ENCODE data around the gene ARHGAP24.

ARHGAP24 gene

DNA sequence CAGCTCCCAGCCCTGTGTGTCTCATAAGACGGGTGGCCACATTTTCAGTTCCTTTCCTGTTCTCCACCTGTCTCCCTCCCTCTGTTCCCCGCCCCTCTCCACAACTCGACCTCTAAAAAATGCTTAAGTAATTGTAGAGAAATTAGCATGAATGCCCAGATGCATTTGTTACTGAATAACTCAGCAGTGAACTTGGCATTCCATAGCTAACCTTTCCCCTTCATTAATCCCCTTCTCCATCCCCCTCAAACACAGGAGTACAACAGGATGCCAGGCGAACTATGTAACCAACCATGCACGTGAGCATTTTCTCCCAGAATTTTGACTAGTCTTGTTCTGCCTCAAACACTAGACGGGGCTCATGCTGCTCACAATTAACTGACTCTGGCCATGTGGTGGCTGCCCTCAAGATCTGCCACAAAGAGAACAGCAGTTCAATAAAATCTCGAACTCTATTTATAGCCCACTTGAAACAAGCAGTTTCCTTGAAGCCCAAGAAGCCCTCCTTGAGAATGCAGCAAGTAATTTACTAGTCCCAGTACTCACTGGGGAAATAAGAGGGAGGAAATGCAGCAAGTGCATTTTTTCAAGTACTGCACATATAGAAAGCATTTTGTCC lies 351.2 kb downstream of the ARHGAP24 start:
- Histone ChIP-seq H3K27ac (ENCODE audit: low read depth, low read length) (no peak overlapping the region), H3K9me3 (ENCODE audit: insufficient read depth, low read length) (no peaks in the 10 kb centered on the region), H4K20me1 (ENCODE audit: low read depth, low read length) (no peaks in the 10 kb centered on the region), H3K27me3 (ENCODE audit: low read length) (no peaks in the 10 kb centered on the region), H3K79me2 (ENCODE audit: insufficient read depth, low read length) (0 out of 2 replicates have a peak, but pooled peaks cover 6% of the 10 kb centered on the region), H3K4me2 (ENCODE audit: low read depth, low read length, poor library complexity, severe bottlenecking) (no peak overlapping the region), H3K36me3 (ENCODE audit: low read length) (no peaks in the 10 kb centered on the region), H3K4me3 (ENCODE audit: insufficient read depth, low read length, poor library complexity, severe bottlenecking) (no peak overlapping the region), H3K9ac (ENCODE audit: low read length) (no peak overlapping the region), H3K9me2 (replicated peaks; ENCODE audit: insufficient read depth, low read length) (no peaks in the 10 kb centered on the region), H3F3A (ENCODE audit: insufficient read depth) (no peaks in the 10 kb centered on the region), H2AFZ (ENCODE audit: low read depth, low read length, severe bottlenecking) (no peak overlapping the region)
- TF ChIP-seq CTCF (IDR thresholded peaks at IDR 0.05; ENCODE audit: insufficient read depth, low read length, poor library complexity, severe bottlenecking) (no peak), EZH2phosphoT487 (conservative IDR thresholded peaks at IDR 0.05; ENCODE audit: low read length) (no peak)

GRCh38 chr4:85828027-85828890 lies 353.3 kb downstream of the ARHGAP24 start:
- H3K4me2 ChIP-seq (ENCODE audit: low read depth, low read length, poor library complexity, severe bottlenecking), result no peak overlapping the region
- H3K27ac ChIP-seq (ENCODE audit: low read depth, low read length), result no peak overlapping the region
- no peaks in the 10 kb centered on the region for H3K27me3 ChIP-seq (ENCODE audit: low read length)
- no peaks in the 10 kb centered on the region for H3K36me3 ChIP-seq (ENCODE audit: low read length)
- H2AFZ ChIP-seq (ENCODE audit: low read depth, low read length, severe bottlenecking), result no peak overlapping the region
- no peak overlapping the region for H3K4me3 ChIP-seq (ENCODE audit: insufficient read depth, low read length, poor library complexity, severe bottlenecking)
- no peak overlapping the region for H3K9ac ChIP-seq (ENCODE audit: low read length)
- H4K20me1 ChIP-seq (ENCODE audit: low read depth, low read length), result no peaks in the 10 kb centered on the region
- H3F3A ChIP-seq (ENCODE audit: insufficient read depth), result no peaks in the 10 kb centered on the region
- H3K9me3 ChIP-seq (ENCODE audit: insufficient read depth, low read length), result no peaks in the 10 kb centered on the region
- no peaks in the 10 kb centered on the region for H3K9me2 ChIP-seq (replicated peaks; ENCODE audit: insufficient read depth, low read length)
- TF ChIP-seq CTCF (IDR thresholded peaks at IDR 0.05; ENCODE audit: insufficient read depth, low read length, poor library complexity, severe bottlenecking), result no peak
- no peak for TF ChIP-seq EZH2phosphoT487 (conservative IDR thresholded peaks at IDR 0.05; ENCODE audit: low read length)
- 0 out of 2 replicates have a peak, but pooled peaks cover 6% of the 10 kb centered on the region for H3K79me2 ChIP-seq (ENCODE audit: insufficient read depth, low read length)

DNA sequence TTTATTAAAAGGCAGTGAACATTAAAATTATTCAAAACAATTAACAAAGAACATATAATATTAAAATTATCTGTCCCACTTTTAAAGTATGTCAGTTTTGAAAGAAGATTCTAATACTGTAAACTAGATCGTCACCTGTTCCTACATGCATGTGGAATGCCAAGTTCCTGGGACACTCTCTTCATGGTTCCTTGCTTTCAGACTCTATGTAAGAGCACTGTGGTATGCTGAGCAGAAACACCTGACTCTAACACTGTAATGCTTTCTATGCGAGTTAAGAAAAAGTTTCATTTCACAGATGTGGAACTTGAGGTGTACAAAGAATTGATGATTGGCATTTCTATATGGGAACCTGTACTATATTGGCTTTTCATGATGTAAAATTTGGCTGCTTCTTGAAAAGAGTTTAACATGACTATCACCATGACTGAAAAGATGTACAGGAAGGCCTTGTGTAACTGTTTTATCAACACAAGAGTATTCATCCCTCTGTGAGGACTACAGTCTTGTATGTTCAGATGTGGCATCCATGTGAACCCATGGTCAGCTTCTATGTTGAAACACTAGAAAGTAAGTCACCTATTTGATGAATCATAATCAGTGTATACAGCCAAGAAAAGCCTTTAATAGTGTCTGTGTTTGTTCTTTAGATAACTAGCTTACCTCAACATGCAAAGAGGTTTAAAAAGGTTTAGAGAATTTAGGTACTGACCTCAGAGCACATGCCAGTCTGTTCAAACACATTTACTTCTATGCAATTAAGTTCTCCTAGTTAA lies 354.5 kb downstream of the ARHGAP24 start:
- no peak overlapping the region for H3K4me3 ChIP-seq (ENCODE audit: insufficient read depth, low read length, poor library complexity, severe bottlenecking)
- no peaks in the 10 kb centered on the region for H3K36me3 ChIP-seq (ENCODE audit: low read length)
- no peak overlapping the region for H3K9ac ChIP-seq (ENCODE audit: low read length)
- H4K20me1 ChIP-seq (ENCODE audit: low read depth, low read length), result no peaks in the 10 kb centered on the region
- H3K4me2 ChIP-seq (ENCODE audit: low read depth, low read length, poor library complexity, severe bottlenecking), result no peak overlapping the region
- no peak overlapping the region for H3K27ac ChIP-seq (ENCODE audit: low read depth, low read length)
- no peaks in the 10 kb centered on the region for H3K9me2 ChIP-seq (replicated peaks; ENCODE audit: insufficient read depth, low read length)
- no peaks in the 10 kb centered on the region for H3K9me3 ChIP-seq (ENCODE audit: insufficient read depth, low read length)
- H3F3A ChIP-seq (ENCODE audit: insufficient read depth), result no peaks in the 10 kb centered on the region
- H3K27me3 ChIP-seq (ENCODE audit: low read length), result no peaks in the 10 kb centered on the region
- H3K79me2 ChIP-seq (ENCODE audit: insufficient read depth, low read length), result 0 out of 2 replicates have a peak, but pooled peaks cover 6% of the 10 kb centered on the region
- no peak for TF ChIP-seq CTCF (IDR thresholded peaks at IDR 0.05; ENCODE audit: insufficient read depth, low read length, poor library complexity, severe bottlenecking)
- no peak for TF ChIP-seq EZH2phosphoT487 (conservative IDR thresholded peaks at IDR 0.05; ENCODE audit: low read length)
- H2AFZ ChIP-seq (ENCODE audit: low read depth, low read length, severe bottlenecking), result no peak overlapping the region
